HG03354 (cell line): ENCODE measurements around the gene GRIA1.

Experiments
- ATAC-seq: cut with Tn5 transposase; IDR thresholded peaks from one replicate; pipeline ENCODE4 v1.9.1; 2021; ENCODE audit warnings: mild to moderate bottlenecking; ENCODE audit not compliant: unreplicated experiment, poor library complexity, severe bottlenecking

The GRIA1 gene

GRCh38 chr5:153490118-153491037 lies at the start of gene GRIA1:
TSS of gene GRIA1 (plus strand) at chr5:153490670.
- ATAC-seq: no peak

GRCh38 chr5:153445875-153446579 lies 44.4 kb upstream of the GRIA1 start:
- ATAC-seq: no peak

GRCh38 chr5:153447534-153447933 lies 42.9 kb upstream of the GRIA1 start:
- ATAC-seq: no peak

- no peak for ATAC-seq
Observed at GRCh38 chr5:153456354-153456753, 34.1 kb upstream of the GRIA1 start.

GRCh38 chr5:153456993-153457392 lies 33.5 kb upstream of the GRIA1 start:
- no peak for ATAC-seq

- ATAC-seq: no peak
Observed at GRCh38 chr5:153458268-153458667, 32.2 kb upstream of the GRIA1 start.

GRCh38 chr5:153459051-153459743 lies 31.3 kb upstream of the GRIA1 start:
- no peak for ATAC-seq

- no peak for ATAC-seq
Observed at GRCh38 chr5:153460421-153460820, 30.0 kb upstream of the GRIA1 start.

- ATAC-seq: no peak
Observed at GRCh38 chr5:153461341-153461740, 29.1 kb upstream of the GRIA1 start.

GRCh38 chr5:153463806-153464205 lies 26.7 kb upstream of the GRIA1 start:
- ATAC-seq: no peak

- ATAC-seq: no peak
Observed at GRCh38 chr5:153467546-153467945, 22.9 kb upstream of the GRIA1 start.

- ATAC-seq: no peak
Observed at GRCh38 chr5:153469423-153469822, 21.0 kb upstream of the GRIA1 start.

- no peak for ATAC-seq
Observed at GRCh38 chr5:153470736-153471135, 19.7 kb upstream of the GRIA1 start.

GRCh38 chr5:153476767-153477166 lies 13.7 kb upstream of the GRIA1 start:
- no peak for ATAC-seq

GRCh38 chr5:153480401-153480800 lies 10.1 kb upstream of the GRIA1 start:
- peak; percentile 94 for ATAC-seq

- no peak for ATAC-seq
Observed at GRCh38 chr5:153483482-153483881, 7.0 kb upstream of the GRIA1 start.

GRCh38 chr5:153485641-153486040 lies 4.8 kb upstream of the GRIA1 start:
- ATAC-seq: no peak

GRCh38 chr5:153486771-153487170 lies 3.7 kb upstream of the GRIA1 start:
- ATAC-seq: no peak

GRCh38 chr5:153489611-153490010 lies 859 bp upstream of the GRIA1 start:
- no peak for ATAC-seq

- ATAC-seq: no peak
Observed at GRCh38 chr5:153491038-153491744, 721 bp downstream of the GRIA1 start.
